Ovary (tissue), 9 donors: ENCODE data around the gene C9orf57. TPM values are rescaled to one million over a fixed set of nuclear protein-coding genes. Genes with fewer than 3 reads are reported as not detected.
A peak's percentile ranks its signal among the peaks of the same experiment; 100 is the strongest.

Experiments
- DNase-seq, 5 donors: peaks; one replicate each; pipeline ENCODE4 v3.0.0-alpha.2; 2019 to 2020
- H3K27ac ChIP-seq, 2 donors: fragments of 200-600 bp; one replicate each; pipeline versions ENCODE4 v1.5.1 to v1.8.0; 2019 to 2022
- H3K27me3 ChIP-seq: fragments of 200-600 bp; one replicate; pipeline ENCODE4 v1.8.0; 2022
- H3K36me3 ChIP-seq: fragments of 200-600 bp; sonication (generic); one replicate; pipeline ENCODE4 v1.5.1; 2019
- H3K4me1 ChIP-seq: one replicate; pipeline ENCODE4 v1.8.1; 2013; ENCODE audit warnings: mild to moderate bottlenecking, moderate library complexity; ENCODE audit not compliant: insufficient read depth
- H3K4me3 ChIP-seq: fragments of 200-600 bp; sonication (generic); one replicate; pipeline ENCODE4 v1.5.1; 2017
- H3K9me3 ChIP-seq, 2 donors: fragments of 200-600 bp in 1 of 2; sonication (generic) in 1 of 2; one replicate each; pipeline versions ENCODE4 v1.5.1 to v1.8.1; 2013 to 2019; ENCODE audit warnings: mild to moderate bottlenecking in 1 of 2, moderate library complexity in 1 of 2
- EP300 ChIP-seq: sonication (generic); formaldehyde crosslinking; IDR thresholded peaks from one replicate; pipeline ENCODE4 v1.6.1; 2017; ENCODE audit warnings: antibody characterized with exemption
- POLR2A ChIP-seq: fragments of 450-650 bp; IDR thresholded peaks from one replicate; pipeline ENCODE4 v1.6.1; 2017; ENCODE audit warnings: antibody characterized with exemption, mild to moderate bottlenecking, moderate library complexity
- WGBS, 3 donors: extraction: QIAGEN DNeasy Blood & Tissue Kit in 1 of 3; methylation state at CpG; one replicate each; pipeline versions ENCODE4 v1.1.5 to v1.1.7; 2013 to 2017; 5-methylcytosine and 5-hydroxymethylcytosine counted together
- intact Hi-C, 4 donors: fragments of 100-400 bp; cut with DNase I; formaldehyde crosslinking; loops; one replicate each; pipeline versions ENCODE4 v1.11.0 to v1.15.1; 2022 to 2023
- polyA plus RNA-seq, 2 donors: library from polyadenylated mRNA; stranded (reverse); fragments of 200-250 nt in 1 of 2; fragments of 350-450 nt in 1 of 2; fragmentation: Illumina TruSeq in 1 of 2; extraction: RNeasy Lipid Tissue Mini Kit (QIAGEN cat#74804) in 1 of 2; gene quantifications; one replicate each; pipeline ENCODE4 v1.2.3, GENCODE V29; 2013 to 2014
- total RNA-seq, 7 donors: library from RNA; depleted of rRNA in 2 of 7; stranded (reverse); fragments of >200 nt in 2 of 7; fragmentation: NEBNext Ultra II Directional in 3 of 7; extraction: Animal tissue kit (Norgen Biotek cat#: 25700) in 3 of 7; gene quantifications; one replicate each; pipeline versions ENCODE4 v1.1.0 to v1.2.4, GENCODE V29; 2016 to 2023
- TF ChIP-seq, protein P1 (sequence below), 3 donors: fragments of 450-650 bp in 2 of 3; fragments of 200-600 bp in 1 of 3; IDR thresholded peaks; one replicate each; pipeline versions ENCODE4 v1.5.1 to v1.8.0; 2016 to 2022; ENCODE audit warnings: antibody characterized with exemption in 3 of 3, mild to moderate bottlenecking in 1 of 3
- donor health status: DM: no; HTN: no; CAD: no; lungs with moderate emphysema.
- donor health status: DM: no; HTN: no; CAD: no.
- donor health status: Bipolar disorder and iron deficiency.
- donor health status: DM: yes; HTN: yes; CAD: no.
- donor health status: DM: no; HTN: no; CAD: no.
- donor health status: DM: yes; HTN: yes; CAD: no.

Gene C9orf57
- total and polyA plus RNA-seq, 9 donors, result not detected

DNA sequence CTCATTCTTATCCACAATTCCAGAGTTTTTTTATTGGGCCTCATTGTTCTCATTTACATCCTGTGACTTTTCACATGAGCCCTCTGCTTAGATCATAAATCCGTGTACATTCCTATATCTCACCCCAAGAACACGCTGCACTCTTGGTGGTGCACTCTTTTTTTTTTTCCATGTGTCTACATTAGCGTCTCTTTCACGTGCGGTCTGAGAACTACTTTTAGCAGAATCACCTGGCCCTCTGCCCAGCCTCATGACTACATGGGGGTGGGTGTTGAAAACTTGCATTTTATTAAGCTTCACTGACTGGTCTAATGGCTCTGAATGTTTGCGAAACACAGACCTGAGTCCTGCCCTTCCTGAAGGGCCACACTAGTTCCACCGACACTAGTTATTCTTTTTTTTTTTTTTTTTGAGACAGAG lies 18.6 kb downstream of the C9orf57 start:
- Histone ChIP-seq H3K27me3 (no peaks in the 10 kb centered on the region), H3K36me3 (no peaks in the 10 kb centered on the region), H3K27ac (no peak overlapping the region), H3K4me1 (peaks cover 2% of the 10 kb centered on the region), H3K9me3 (no peaks in the 10 kb centered on the region), H3K4me3 (no peak overlapping the region)
- DNase-seq, result peak; percentile 30 to 62 (median 55)
- intact Hi-C loops, result loop anchor here in 1 of 4 donors (5.0 kb wide), 1 partner anchor 226 kb away; no protein-coding TSS in a partner anchor
- TF ChIP-seq, protein P1, sequence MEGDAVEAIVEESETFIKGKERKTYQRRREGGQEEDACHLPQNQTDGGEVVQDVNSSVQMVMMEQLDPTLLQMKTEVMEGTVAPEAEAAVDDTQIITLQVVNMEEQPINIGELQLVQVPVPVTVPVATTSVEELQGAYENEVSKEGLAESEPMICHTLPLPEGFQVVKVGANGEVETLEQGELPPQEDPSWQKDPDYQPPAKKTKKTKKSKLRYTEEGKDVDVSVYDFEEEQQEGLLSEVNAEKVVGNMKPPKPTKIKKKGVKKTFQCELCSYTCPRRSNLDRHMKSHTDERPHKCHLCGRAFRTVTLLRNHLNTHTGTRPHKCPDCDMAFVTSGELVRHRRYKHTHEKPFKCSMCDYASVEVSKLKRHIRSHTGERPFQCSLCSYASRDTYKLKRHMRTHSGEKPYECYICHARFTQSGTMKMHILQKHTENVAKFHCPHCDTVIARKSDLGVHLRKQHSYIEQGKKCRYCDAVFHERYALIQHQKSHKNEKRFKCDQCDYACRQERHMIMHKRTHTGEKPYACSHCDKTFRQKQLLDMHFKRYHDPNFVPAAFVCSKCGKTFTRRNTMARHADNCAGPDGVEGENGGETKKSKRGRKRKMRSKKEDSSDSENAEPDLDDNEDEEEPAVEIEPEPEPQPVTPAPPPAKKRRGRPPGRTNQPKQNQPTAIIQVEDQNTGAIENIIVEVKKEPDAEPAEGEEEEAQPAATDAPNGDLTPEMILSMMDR (IDR thresholded peaks at IDR 0.05), result no peak
- no peak for TF ChIP-seq POLR2A
- TF ChIP-seq EP300, result no peak
- WGBS, 3 donors, result 11 to 13% (median 13%) methylated on average over 7 of the region's 7 CpGs

DNA sequence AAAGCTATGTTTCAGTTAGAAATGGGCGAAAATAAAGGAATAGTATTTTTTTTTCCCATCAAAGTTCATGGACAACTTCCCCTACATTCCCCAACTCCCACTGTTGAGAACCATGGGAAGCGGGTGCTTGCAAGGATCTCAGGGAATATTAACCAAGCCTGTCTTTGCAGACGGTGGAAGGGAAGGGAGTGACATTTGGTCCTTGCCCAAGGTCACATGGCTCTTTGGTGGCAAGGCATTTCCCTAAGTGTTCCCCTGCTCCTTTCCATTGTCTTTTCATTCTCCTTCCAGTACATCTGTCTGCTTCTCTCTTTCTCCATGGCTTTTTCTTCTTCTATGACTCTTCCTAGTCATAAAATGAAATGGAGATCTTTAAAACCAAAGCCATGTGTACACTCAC lies 19.0 kb downstream of the C9orf57 start:
- Histone ChIP-seq H3K4me3 (no peak overlapping the region), H3K9me3 (no peaks in the 10 kb centered on the region), H3K27me3 (no peaks in the 10 kb centered on the region), H3K4me1 (peaks cover 2% of the 10 kb centered on the region), H3K36me3 (no peaks in the 10 kb centered on the region), H3K27ac (no peak overlapping the region)
- intact Hi-C loops, result loop anchor here in 1 of 4 donors (5.0 kb wide), 1 partner anchor 226 kb away; no protein-coding TSS in a partner anchor
- DNase-seq, result no peak
- TF ChIP-seq, protein P1 (IDR thresholded peaks at IDR 0.05), result no peak
- TF ChIP-seq EP300 (no peak), POLR2A (no peak)
- WGBS, 3 donors, result 65 to 70% (median 68%) methylated on average over 3 of the region's 3 CpGs

DNA sequence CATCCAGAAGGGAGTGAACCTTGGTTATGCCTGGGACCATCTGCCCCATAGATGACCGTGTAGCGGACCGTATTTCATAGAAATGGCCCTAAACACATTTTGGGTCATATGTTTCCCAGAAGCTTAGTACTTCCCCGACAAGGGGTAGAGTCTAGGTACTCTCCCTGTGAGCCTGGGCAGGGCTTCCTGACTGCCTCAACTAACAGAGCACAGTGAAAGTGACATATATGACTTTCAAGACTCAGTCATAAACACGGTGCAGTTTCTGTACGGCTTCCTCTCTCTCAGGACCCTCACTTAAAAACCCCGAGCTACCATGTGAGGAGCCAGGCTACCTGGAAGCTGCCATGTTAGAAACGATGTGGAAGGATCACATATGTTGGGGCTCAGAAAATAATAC lies 20.9 kb downstream of the C9orf57 start:
- DNase-seq, result no peak
- Histone ChIP-seq H3K27me3 (no peaks in the 10 kb centered on the region), H3K27ac (no peak overlapping the region), H3K9me3 (no peaks in the 10 kb centered on the region), H3K36me3 (no peaks in the 10 kb centered on the region), H3K4me3 (no peak overlapping the region), H3K4me1 (peaks cover 2% of the 10 kb centered on the region)
- TF ChIP-seq EP300 (no peak), POLR2A (no peak)
- TF ChIP-seq, protein P1 (IDR thresholded peaks at IDR 0.05), result no peak
- WGBS, 3 donors, result 84 to 87% (median 86%) methylated on average over 8 of the region's 8 CpGs
- intact Hi-C loops, result loop anchor here in 3 of 4 donors (2.0 to 10.0 kb wide), 4 partner anchors 228 to 785 kb away; no protein-coding TSS in a partner anchor

DNA sequence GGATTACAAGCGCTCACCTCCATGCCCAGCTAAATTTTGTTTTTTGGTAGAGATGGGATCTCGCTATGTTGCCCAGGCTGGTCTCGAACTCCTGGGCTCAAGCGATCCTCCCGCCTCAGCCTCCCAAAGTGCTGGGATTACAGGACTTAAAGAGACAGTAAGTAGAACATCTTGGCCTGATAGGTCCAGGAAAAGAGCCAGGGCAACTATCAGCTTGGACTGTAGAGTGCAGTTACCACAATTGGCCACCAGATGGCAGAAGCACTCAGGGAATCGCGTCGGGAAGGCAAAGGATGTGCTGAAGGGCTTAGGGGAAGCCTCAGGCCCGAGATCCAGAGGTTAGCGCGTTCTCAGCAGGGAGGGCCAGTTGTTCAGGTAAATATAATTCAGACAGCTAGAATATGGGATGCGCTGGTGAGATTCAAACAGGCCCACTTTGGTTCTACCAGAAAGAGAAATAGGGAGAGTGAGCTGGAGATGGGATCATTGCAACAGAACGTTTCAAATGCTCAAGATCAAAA lies 21.5 kb downstream of the C9orf57 start:
- H3K9me3 ChIP-seq, result no peaks in the 10 kb centered on the region
- H3K4me1 ChIP-seq, result peaks cover 2% of the 10 kb centered on the region
- H3K27ac ChIP-seq, result no peak overlapping the region
- H3K27me3 ChIP-seq, result no peaks in the 10 kb centered on the region
- H3K4me3 ChIP-seq, result no peak overlapping the region
- peak; percentile 59 to 81 (median 79) for DNase-seq
- 14 to 17% (median 16%) methylated on average over 13 of the region's 13 CpGs for WGBS, 3 donors
- intact Hi-C loops, result loop anchor here in 3 of 4 donors (2.0 to 10.0 kb wide), 4 partner anchors 228 to 786 kb away; no protein-coding TSS in a partner anchor
- TF ChIP-seq, protein P1 (IDR thresholded peaks at IDR 0.05), result peak; percentile 81 to 83 (median 82)
- no peak for TF ChIP-seq POLR2A
- H3K36me3 ChIP-seq, result no peaks in the 10 kb centered on the region
